Measurements from ENCODE around the gene UBL3.

The UBL3 gene

GRCh38 chr13:29791997-29792780 lies 58.2 kb downstream of the UBL3 start:
- H3K4me3 ChIP-seq (ENCODE audit: low read depth, low read length), result no peak overlapping the region

GRCh38 chr13:29791508-29791907 lies 58.9 kb downstream of the UBL3 start:
- H3K9ac ChIP-seq, result no peak overlapping the region
- H3K4me1 ChIP-seq, result no peaks in the 10 kb centered on the region
- no peak overlapping the region for H3K4me2 ChIP-seq (ENCODE audit: low read length)

More at GRCh38 chr13:29791997-29792780, 58.2 kb downstream of the UBL3 start:
- H2AFZ ChIP-seq, result no peak overlapping the region
- TF ChIP-seq CTCF (IDR thresholded peaks at IDR 0.05), result no peak
- H3K36me3 ChIP-seq (ENCODE audit: control insufficient read depth, insufficient read depth, low read length), result no peaks in the 10 kb centered on the region
- no peaks in the 10 kb centered on the region for H3K9me3 ChIP-seq (ENCODE audit: control insufficient read depth, low read length)
- no peaks in the 10 kb centered on the region for H3K27me3 ChIP-seq (ENCODE audit: control insufficient read depth, insufficient read depth, low read length)
- H3K9ac ChIP-seq, result no peak overlapping the region
- H3K79me2 ChIP-seq, result no peaks in the 10 kb centered on the region
- H3K4me2 ChIP-seq (ENCODE audit: low read length), result no peak overlapping the region
- H3K27ac ChIP-seq, result no peak overlapping the region
- H3K4me1 ChIP-seq, result no peaks in the 10 kb centered on the region

GRCh38 chr13:29786698-29787097 lies 63.7 kb downstream of the UBL3 start:
- TF ChIP-seq CTCF (IDR thresholded peaks at IDR 0.05), result no peak
- H2AFZ ChIP-seq, result no peak overlapping the region
- H3K4me2 ChIP-seq (ENCODE audit: low read length), result no peak overlapping the region
- no peaks in the 10 kb centered on the region for H3K4me1 ChIP-seq
- no peak overlapping the region for H3K27ac ChIP-seq
- H3K36me3 ChIP-seq (ENCODE audit: control insufficient read depth, insufficient read depth, low read length), result no peaks in the 10 kb centered on the region
- no peak overlapping the region for H3K9ac ChIP-seq
- no peaks in the 10 kb centered on the region for H3K79me2 ChIP-seq
- H3K9me3 ChIP-seq (ENCODE audit: control insufficient read depth, low read length), result no peaks in the 10 kb centered on the region
- H3K4me3 ChIP-seq (ENCODE audit: low read depth, low read length), result no peak overlapping the region
- no peaks in the 10 kb centered on the region for H3K27me3 ChIP-seq (ENCODE audit: control insufficient read depth, insufficient read depth, low read length)

More at GRCh38 chr13:29791508-29791907, 58.9 kb downstream of the UBL3 start:
- Histone ChIP-seq H3K36me3 (ENCODE audit: control insufficient read depth, insufficient read depth, low read length) (no peaks in the 10 kb centered on the region), H2AFZ (no peak overlapping the region), H3K9me3 (ENCODE audit: control insufficient read depth, low read length) (no peaks in the 10 kb centered on the region), H3K27me3 (ENCODE audit: control insufficient read depth, insufficient read depth, low read length) (no peaks in the 10 kb centered on the region), H3K27ac (no peak overlapping the region), H3K79me2 (no peaks in the 10 kb centered on the region), H3K4me3 (ENCODE audit: low read depth, low read length) (no peak overlapping the region)
- no peak for TF ChIP-seq CTCF (IDR thresholded peaks at IDR 0.05)

GRCh38 chr13:29785978-29786377 lies 64.4 kb downstream of the UBL3 start:
- H3K4me1 ChIP-seq, result no peaks in the 10 kb centered on the region
- H3K9ac ChIP-seq, result no peak overlapping the region
- no peak overlapping the region for H2AFZ ChIP-seq
- no peaks in the 10 kb centered on the region for H3K36me3 ChIP-seq (ENCODE audit: control insufficient read depth, insufficient read depth, low read length)
- no peak overlapping the region for H3K4me2 ChIP-seq (ENCODE audit: low read length)
- H3K27ac ChIP-seq, result no peak overlapping the region
- H3K79me2 ChIP-seq, result no peaks in the 10 kb centered on the region
- H3K9me3 ChIP-seq (ENCODE audit: control insufficient read depth, low read length), result no peaks in the 10 kb centered on the region
- no peak for TF ChIP-seq CTCF (IDR thresholded peaks at IDR 0.05)
- H3K27me3 ChIP-seq (ENCODE audit: control insufficient read depth, insufficient read depth, low read length), result no peaks in the 10 kb centered on the region
- H3K4me3 ChIP-seq (ENCODE audit: low read depth, low read length), result no peak overlapping the region

- Histone ChIP-seq H3K36me3 (ENCODE audit: control insufficient read depth, insufficient read depth, low read length) (no peaks in the 10 kb centered on the region), H3K27me3 (ENCODE audit: control insufficient read depth, insufficient read depth, low read length) (no peaks in the 10 kb centered on the region), H3K4me1 (no peaks in the 10 kb centered on the region), H3K79me2 (no peaks in the 10 kb centered on the region), H3K27ac (no peak overlapping the region), H3K4me2 (ENCODE audit: low read length) (no peak overlapping the region), H3K4me3 (ENCODE audit: low read depth, low read length) (no peak overlapping the region), H2AFZ (no peak overlapping the region), H3K9me3 (ENCODE audit: control insufficient read depth, low read length) (no peaks in the 10 kb centered on the region), H3K9ac (no peak overlapping the region)
- no peak for TF ChIP-seq CTCF (IDR thresholded peaks at IDR 0.05)
Observed at GRCh38 chr13:29782798-29783197, 67.6 kb downstream of the UBL3 start.
